Activated naive CD4-positive, alpha-beta T cell treated with anti-CD3 and anti-CD28 coated beads for 36 hours (primary cell): ENCODE results near the gene RTL3. TPM values are rescaled to one million over a fixed set of nuclear protein-coding genes. Genes with fewer than 3 reads are reported as not detected.

Experiments
- total RNA-seq, 2 experiments: library from RNA; stranded (reverse); gene quantifications; one replicate each; pipeline ENCODE4 v1.2.3, GENCODE V29; 2021

The RTL3 gene
- total RNA-seq, 2 experiments from 2014 or later = not detected

Other genes with a start within 250 kb of the RTL3 start
- gene LPAR4, start 88.4 kb upstream of the RTL3 start, total RNA-seq = not detected